Fibroblast of the aortic adventitia (primary cell): ENCODE data around the gene AOPEP. TPM values are rescaled to one million over a fixed set of nuclear protein-coding genes. Genes with fewer than 3 reads are reported as not detected.
A peak's percentile ranks its signal among the peaks of the same experiment; 100 is the strongest.

Experiments used
- DNase-seq: peaks from one replicate; pipeline ENCODE4 v3.0.0-alpha.2; 2010; ENCODE audit warnings: low read depth
- H3K4me3 ChIP-seq: 2 replicates; pipeline ENCODE4 v1.5.1; 2011; ENCODE audit warnings: low read depth, mild to moderate bottlenecking, control low read depth, low read length, moderate library complexity
- total RNA-seq: library from RNA; depleted of rRNA; stranded (reverse); fragments of >200 nt; gene quantifications from 2 replicates; pipeline ENCODE4 v1.2.3, GENCODE V29; 2012; ENCODE audit warnings: low replicate concordance
- TF ChIP-seq, protein P1 (sequence below): IDR thresholded peaks from 2 replicates; pipeline ENCODE4 v1.5.1; 2011; ENCODE audit warnings: mild to moderate bottlenecking, low read length, control low read depth, inconsistent platforms; ENCODE audit not compliant: insufficient read depth

AOPEP gene
- total RNA-seq, 1 donor, result 39.7 TPM

DNA sequence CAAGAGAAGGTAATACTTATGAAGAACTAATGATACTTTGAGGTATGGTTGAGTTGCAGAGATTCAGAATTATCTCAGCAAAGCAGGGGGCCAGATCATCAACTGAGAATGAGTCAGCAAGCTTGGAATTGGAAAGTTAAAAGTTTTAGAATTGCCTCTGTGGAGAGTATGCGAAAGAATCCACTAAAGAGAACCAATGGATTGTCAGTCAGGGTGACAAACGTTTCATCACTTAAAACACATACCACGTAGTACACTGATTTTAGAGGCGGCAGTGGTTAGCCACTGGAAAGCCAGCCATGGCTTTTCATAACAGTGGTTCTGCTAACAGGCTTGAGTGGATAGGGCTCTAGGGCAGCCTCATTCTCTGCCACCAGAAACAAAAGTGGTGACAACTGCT lies 30.7 kb downstream of the AOPEP start:
- no peak overlapping the region for H3K4me3 ChIP-seq
- TF ChIP-seq, protein P1, sequence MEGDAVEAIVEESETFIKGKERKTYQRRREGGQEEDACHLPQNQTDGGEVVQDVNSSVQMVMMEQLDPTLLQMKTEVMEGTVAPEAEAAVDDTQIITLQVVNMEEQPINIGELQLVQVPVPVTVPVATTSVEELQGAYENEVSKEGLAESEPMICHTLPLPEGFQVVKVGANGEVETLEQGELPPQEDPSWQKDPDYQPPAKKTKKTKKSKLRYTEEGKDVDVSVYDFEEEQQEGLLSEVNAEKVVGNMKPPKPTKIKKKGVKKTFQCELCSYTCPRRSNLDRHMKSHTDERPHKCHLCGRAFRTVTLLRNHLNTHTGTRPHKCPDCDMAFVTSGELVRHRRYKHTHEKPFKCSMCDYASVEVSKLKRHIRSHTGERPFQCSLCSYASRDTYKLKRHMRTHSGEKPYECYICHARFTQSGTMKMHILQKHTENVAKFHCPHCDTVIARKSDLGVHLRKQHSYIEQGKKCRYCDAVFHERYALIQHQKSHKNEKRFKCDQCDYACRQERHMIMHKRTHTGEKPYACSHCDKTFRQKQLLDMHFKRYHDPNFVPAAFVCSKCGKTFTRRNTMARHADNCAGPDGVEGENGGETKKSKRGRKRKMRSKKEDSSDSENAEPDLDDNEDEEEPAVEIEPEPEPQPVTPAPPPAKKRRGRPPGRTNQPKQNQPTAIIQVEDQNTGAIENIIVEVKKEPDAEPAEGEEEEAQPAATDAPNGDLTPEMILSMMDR, result no peak
- peak; percentile 56 for DNase-seq

GRCh38 chr9:94758031-94758430 lies 31.5 kb downstream of the AOPEP start:
- no peak overlapping the region for H3K4me3 ChIP-seq
- TF ChIP-seq, protein P1, result no peak
- DNase-seq, result no peak

- H3K4me3 ChIP-seq, result no peak overlapping the region
- DNase-seq, result no peak
- TF ChIP-seq, protein P1, result no peak
Observed at GRCh38 chr9:94758880-94759279, 32.4 kb downstream of the AOPEP start.

- H3K4me3 ChIP-seq, result no peak overlapping the region
- no peak for DNase-seq
- TF ChIP-seq, protein P1, result no peak
Observed at GRCh38 chr9:94760010-94760409, 33.5 kb downstream of the AOPEP start.

DNA sequence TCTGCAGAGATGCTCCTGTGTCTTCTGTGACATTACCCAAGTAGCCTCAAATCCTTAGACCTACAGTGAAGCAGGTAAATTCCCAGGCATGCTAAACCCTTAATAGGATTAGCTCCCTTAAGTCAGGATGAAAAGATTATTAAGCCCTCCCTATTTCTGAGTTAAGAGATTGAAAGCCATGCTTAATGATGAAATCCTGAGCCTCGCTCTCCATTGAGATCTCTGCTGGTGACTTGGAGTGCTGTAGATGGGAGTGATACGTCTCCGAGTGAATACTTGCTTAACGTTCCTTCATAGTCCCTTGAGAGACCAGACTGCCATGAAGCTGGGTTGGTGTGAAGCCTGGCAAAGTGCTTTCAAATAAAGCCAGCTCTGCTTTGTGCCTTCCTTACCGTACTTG lies 34.2 kb downstream of the AOPEP start:
- no peak overlapping the region for H3K4me3 ChIP-seq
- TF ChIP-seq, protein P1, result no peak
- no peak for DNase-seq

DNA sequence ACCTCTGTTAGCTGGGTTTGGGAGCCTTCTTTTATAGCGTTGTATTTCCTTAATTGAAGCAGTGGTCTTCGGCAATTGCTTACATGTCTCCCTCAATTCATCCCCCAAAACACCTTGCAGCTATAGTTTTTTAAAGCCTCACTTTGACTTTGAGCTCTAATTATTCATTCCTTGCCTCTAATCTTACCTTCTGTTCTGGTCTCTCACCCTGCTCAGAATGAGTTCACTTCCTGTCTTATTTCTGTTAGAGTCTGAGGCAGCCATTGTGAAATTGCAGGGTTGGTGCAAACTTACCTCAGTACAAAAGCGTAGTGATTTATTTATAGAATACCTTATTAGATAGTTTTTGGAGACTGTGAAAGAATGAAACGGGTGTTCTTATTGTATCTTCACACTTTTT lies 35.0 kb downstream of the AOPEP start:
- no peak overlapping the region for H3K4me3 ChIP-seq
- no peak for DNase-seq
- TF ChIP-seq, protein P1, result no peak

DNA sequence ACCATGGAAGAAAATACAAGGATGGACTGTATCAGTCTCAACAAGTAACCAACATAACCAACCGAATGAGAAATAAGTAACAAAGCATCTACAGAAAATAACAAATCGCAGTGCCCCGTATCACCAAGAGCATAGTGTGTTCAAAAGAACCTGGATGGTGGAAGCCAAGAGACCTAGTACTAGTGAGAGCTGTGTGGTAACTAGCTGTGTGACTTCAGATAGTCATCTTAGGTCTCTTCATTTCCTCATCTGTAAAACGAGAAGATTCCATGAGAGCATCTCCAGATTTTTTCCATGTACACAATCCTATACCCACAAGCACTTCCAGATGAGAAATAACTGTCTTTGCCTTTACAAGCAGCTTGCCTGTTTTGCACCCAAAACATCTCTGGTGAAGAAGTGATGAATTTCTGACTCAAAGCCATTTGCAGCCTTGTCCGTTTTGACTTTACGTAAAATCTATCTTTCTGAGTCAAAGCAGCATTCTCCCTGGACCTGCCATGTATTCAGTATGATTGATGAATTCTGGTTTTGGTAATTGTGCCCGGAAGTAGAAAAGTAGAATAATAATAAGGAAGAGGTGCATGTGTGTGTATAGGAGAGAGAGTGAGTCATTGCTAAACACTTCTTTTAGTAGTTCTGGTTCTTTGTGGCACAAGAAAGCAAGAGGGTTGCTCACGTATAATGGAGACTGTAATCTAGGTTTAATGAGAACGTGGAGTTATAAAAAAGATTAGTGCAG lies 41.0 kb downstream of the AOPEP start:
- peak; percentile 21 for DNase-seq
- no peak overlapping the region for H3K4me3 ChIP-seq
- TF ChIP-seq, protein P1, result no peak
